NCI-H226 (cell line): ENCODE measurements around the gene C10orf105.
A peak's percentile ranks its signal among the peaks of the same experiment; 100 is the strongest.

Experiments
- DNase-seq: peaks from one replicate; pipeline ENCODE4 v3.0.0-alpha.2; 2015

C10orf105 gene

GRCh38 chr10:71715860-71716259, 3.7 kb downstream of the C10orf105 start:
- DNase-seq: no peak

- DNase-seq: no peak
These were observed 4.6 kb downstream of the C10orf105 start for GRCh38 chr10:71715026-71715425.

DNA sequence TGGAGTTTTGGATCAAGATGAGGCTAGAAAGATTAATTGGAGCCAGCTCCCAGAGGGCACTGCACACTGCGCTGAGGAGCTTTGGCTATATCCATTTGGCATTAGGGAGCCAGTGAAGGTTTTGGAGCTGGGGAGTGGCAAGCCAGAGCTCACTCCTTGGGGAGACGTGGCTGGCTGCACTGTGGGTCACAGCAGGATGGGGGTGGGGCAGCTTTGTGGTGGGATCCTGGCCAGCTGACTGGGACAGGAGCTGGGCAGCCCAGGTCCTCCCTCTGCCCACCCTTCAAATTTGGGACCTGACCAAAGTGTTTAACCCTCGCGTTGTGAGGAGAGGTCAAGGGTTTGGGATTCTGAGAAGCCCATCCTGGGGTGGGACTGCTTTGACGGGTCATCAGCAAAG, 5.0 kb downstream of the C10orf105 start:
- DNase-seq: no peak

- DNase-seq: no peak
These were observed 5.6 kb downstream of the C10orf105 start for GRCh38 chr10:71714031-71714410.

DNA sequence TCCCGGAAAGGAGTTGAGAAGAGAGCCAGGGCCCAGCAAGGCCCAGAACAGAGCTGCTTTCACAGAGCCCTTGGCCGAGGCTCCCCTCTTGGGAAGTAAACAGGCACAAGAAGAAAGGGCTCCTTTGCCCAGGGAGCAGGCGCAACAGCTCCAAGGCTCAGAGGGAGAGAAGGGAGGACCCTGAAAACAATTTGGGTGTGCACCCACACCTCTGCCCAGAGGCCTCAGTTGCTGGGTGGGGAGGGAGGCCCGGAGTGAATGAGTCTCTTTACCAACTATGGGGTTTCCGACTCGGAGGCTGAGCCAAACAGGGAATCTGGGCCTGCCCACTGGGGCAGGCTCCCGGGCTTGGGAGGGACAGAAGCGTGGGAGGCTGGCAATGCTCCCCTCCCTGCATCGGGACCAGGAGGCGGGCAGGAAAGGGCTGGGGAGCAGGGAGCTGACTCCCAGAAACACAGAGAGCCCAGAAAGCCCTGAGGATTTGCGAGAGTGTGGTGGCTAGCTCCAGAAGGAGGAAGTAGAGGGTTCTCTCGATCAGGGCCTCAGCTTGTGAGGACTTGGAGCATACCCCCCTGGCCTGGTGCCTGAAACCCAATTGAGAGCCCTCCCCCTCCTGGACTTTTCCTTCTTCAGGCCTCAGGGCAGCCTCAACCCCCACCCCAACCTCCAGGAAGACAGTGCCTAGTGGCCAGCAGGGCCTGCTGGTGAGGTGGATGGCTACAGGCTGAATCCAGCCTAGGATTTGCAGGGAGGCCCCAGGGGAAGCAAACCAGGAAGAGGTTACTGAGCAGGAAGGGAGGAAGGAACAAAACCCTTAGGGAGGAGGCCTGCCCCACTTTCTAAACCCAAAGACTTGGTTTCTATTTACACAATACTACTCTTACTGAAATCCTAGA, 6.2 kb downstream of the C10orf105 start:
- DNase-seq: peak; percentile 97

GRCh38 chr10:71712572-71713134, 6.9 kb downstream of the C10orf105 start:
- DNase-seq: no peak

- no peak for DNase-seq
These were observed 7.4 kb downstream of the C10orf105 start for GRCh38 chr10:71712170-71712569.

DNA sequence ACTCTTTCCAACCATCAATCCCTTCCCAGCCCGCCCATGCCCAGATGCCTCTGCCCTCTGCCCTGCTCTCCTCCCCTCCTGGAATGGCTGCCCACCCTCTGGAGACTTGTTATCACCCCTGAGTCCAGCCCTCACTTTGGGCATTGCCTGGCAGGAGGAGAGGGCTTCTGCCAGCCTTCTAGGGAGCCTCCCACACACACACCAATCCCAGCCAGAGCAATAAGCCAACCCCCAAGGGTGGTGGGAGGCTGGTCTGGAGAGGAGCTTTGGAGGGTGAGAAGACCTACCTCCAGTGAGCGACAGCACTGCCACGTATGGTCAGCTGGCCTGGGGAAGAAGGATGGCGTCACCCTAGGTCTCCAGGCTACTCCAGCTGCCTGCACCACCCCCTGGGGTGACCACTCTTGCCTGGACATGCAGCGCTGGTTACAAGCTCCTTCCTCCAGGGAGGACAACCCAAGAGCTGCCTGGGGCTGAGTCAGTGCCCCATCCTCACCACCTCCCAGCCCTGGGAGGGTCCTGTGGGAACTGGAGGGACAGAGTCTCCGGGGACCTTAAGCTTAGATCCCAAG, 8.4 kb downstream of the C10orf105 start:
- DNase-seq: no peak

DNA sequence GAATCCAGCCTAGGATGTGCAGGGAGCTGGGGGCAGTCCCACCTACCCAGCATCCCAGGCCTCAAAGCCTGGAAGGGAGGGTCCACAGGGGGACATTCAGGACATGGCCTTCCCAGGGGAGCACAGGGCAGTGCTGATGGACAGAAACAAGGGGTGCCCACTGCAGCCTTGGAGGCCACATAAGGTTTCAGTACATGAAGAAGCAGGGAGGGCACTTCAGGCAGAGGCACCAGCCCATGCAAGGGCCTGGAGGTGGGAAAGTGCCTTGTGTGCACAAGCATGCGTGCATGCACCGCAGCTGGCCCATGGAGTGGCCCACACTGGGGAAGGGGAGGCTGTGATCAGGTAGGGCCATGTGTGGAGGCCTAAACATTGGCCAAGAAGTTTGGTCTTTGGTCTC, 9.1 kb downstream of the C10orf105 start:
- DNase-seq: no peak

- DNase-seq: no peak
These were observed 10.4 kb downstream of the C10orf105 start for GRCh38 chr10:71708897-71709882.

- DNase-seq: no peak
These were observed 11.3 kb downstream of the C10orf105 start for GRCh38 chr10:71708301-71708703.

DNA sequence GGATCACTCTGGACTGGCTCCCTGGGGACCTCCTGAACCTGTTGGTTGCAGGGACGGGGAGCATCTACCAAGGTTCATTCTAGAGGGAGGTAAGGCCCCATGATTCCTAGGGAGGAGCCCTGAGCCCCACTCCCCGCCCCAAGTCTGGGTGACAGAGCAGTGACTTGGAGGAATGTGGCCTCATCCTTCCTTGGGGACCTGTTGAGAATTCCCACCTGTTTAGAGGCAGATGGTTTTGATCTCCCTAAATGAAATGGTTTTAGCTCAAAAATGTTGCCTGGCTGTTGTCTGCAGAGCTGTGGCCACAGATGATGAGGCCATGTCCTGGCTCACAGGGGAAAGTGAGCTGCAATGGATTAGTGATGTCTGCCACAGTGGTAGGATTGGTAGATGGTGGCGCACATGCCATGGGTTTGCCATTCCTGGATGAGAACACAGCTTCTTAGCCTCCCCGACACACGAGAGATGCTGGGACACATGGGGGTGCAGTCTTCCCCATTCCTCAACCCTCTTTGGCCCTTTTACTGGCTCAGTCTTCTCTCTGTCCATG, 12.3 kb downstream of the C10orf105 start:
- DNase-seq: no peak

- DNase-seq: no peak
These were observed 13.1 kb downstream of the C10orf105 start for GRCh38 chr10:71706216-71707121.

DNA sequence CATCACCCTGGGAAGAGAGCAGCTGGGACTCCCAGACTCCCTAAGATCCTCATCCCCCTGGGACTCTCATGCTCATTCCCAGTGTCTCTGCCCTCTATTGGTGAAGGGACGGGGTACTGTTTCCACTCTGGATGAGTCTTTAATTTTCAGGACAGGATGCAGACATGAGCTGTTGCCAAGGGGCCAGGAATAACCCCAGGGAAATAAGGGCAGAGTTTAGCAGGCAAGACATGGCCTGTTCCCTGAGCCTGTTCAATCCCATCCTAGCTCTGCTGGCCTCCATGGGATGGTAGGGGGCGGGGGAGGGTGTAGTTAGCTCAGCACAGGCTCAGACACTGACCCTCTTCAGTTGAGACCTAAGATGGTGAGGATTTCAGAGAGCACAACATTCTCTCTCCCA, 14.0 kb downstream of the C10orf105 start:
- no peak for DNase-seq

DNA sequence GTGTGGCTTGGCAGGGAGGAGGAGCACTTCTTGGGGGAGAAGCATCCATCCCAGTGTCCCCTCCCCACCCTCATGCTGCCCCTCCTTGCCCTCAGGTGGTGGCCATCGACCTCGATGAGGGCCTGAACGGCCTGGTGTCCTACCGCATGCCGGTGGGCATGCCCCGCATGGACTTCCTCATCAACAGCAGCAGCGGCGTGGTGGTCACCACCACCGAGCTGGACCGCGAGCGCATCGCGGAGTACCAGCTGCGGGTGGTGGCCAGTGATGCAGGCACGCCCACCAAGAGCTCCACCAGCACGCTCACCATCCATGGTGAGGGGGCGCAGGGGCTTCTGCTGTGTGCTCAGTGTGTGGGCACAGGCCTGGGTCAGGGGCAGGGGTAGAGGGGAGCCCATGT, 14.8 kb downstream of the C10orf105 start:
- no peak for DNase-seq

GRCh38 chr10:71703577-71703976, 16.0 kb downstream of the C10orf105 start:
- DNase-seq: no peak

- no peak for DNase-seq
These were observed 18.0 kb downstream of the C10orf105 start for GRCh38 chr10:71701496-71702132.

DNA sequence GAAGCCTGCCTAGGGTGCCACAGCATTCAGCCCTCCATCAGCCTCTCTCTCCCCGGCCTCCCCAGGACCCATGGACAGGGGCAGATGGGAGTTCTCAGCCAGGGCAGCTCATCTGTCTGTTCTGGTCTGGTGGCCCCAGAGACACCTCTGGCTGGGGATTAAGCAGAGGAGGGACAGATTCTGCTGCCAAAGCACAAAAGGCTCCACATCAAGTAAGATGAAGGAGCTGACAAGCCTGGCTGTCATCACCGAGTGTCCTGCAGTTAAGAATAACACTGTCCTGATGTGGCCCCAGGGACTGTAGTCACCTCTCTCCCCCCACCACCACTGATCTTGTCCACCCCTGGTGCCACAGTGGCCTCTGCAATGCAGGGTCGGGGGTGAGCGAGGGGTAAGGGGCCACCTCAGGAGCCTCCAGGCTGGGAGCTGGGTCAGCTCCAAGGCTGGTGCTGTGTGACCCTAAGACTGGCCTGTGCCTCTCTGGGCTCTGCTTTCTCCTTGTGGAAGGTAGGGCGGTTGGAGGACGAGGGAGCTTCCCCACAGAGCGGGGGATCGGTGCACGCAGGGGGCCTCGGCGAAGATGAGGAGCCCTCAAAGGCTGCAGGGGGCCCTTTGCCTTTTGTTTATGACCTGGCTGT, 18.7 kb downstream of the C10orf105 start:
- DNase-seq: no peak

- no peak for DNase-seq
These were observed 20.8 kb downstream of the C10orf105 start for GRCh38 chr10:71698737-71699136.

- DNase-seq: no peak
These were observed 21.5 kb downstream of the C10orf105 start for GRCh38 chr10:71697938-71698709.
